ENCODE results near the gene NSG1. TPM values are rescaled to one million over a fixed set of nuclear protein-coding genes. Genes with fewer than 3 reads are reported as not detected.

Gene NSG1
- total RNA-seq, 4 donors from 2014 or later = 2.2 to 3.5 (median 2.7) TPM; not detected in 1

DNA sequence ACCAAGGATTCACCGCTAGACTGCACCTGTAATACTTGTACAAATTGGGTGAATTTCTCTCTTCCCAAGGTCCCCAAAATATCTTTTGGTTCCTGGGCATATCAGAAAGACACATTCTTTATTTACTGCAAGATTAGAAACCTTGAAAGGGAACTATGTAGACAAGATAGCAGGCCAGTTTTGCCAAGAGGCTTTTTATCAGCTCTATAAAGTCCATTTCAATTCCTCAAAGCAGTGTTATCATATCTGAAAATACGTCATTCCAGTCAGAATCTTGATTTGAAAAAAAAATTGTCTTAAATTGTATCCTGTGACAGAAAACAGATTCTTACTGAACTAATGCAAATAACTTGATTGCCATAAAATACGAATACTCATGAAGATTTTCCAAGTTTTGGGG is 37.0 kb upstream of the NSG1 start:
- WGBS, 2 donors (ENCODE audit: low coverage in 1 of 2) = 88 to 93% methylated on average over 3 of the region's 3 CpGs
- Histone ChIP-seq H3K36me3 (no peaks in the 10 kb centered on the region), H3K27me3 (no peaks in the 10 kb centered on the region), H3K4me1 (no peaks in the 10 kb centered on the region), H3K9me3 (no peaks in the 10 kb centered on the region), H3K27ac (no peak overlapping the region), H3K4me3 (no peak overlapping the region)
- DNase-seq = no peak
- in situ Hi-C loops (cut with MboI; ENCODE audit: low pct_ligation_motif_present in 1 of 4, low pct_unique_long_range_greater_than_20kb in 1 of 4, low sequenced_read_pairs in 3 of 4) (loop anchor here in 1 of 4 donors (10.0 kb wide), 1 partner anchor 95 kb away; no protein-coding TSS in a partner anchor), intact Hi-C loops (cut with DNase I; ENCODE audit: low total_unique reads) (no loop called here)
- TF ChIP-seq EP300 (IDR thresholded peaks at IDR 0.05; ENCODE audit: low read depth) = no peak
- TF ChIP-seq CTCF (IDR thresholded peaks at IDR 0.05) = no peak
- no peak for TF ChIP-seq POLR2A (IDR thresholded peaks at IDR 0.05)
- TF ChIP-seq POLR2AphosphoS5 (IDR thresholded peaks at IDR 0.05) = no peak

GRCh38 chr4:4350909-4351308 is 36.0 kb upstream of the NSG1 start:
- no peak for DNase-seq
- Histone ChIP-seq H3K27me3 (no peaks in the 10 kb centered on the region), H3K36me3 (no peaks in the 10 kb centered on the region), H3K4me1 (no peaks in the 10 kb centered on the region), H3K27ac (no peak overlapping the region), H3K9me3 (no peaks in the 10 kb centered on the region), H3K4me3 (no peak overlapping the region)
- 63 to 64% methylated on average over 4 of the region's 4 CpGs for WGBS, 2 donors (ENCODE audit: low coverage in 1 of 2)
- TF ChIP-seq CTCF (IDR thresholded peaks at IDR 0.05) (no peak), POLR2A (IDR thresholded peaks at IDR 0.05) (no peak), POLR2AphosphoS5 (IDR thresholded peaks at IDR 0.05) (no peak), EP300 (IDR thresholded peaks at IDR 0.05; ENCODE audit: low read depth) (no peak)
- in situ Hi-C loops (cut with MboI; ENCODE audit: low pct_ligation_motif_present in 1 of 4, low pct_unique_long_range_greater_than_20kb in 1 of 4, low sequenced_read_pairs in 3 of 4) = no loop called here
- intact Hi-C loops (cut with DNase I; ENCODE audit: low total_unique reads) = no loop called here

DNA sequence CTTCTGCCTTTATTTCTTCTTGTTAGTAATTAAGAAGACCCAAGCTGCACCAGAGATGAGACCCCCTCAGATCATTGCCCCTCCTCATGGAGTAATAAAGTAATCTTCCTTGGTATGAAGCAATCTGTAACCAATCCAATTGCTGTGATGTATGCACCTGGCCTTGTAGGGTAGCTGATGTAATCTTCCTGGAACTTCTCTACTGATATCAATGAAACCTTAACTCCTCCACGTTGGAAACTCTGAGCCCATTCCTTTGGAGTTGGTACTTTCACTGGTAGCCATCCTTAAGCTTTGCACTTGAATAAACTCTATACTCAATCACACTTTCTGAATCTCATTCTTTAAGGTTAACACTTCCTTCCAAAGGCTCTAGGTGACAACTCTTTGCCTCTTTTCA is 31.6 kb upstream of the NSG1 start:
- no peaks in the 10 kb centered on the region for H3K9me3 ChIP-seq
- no peak for DNase-seq
- no peaks in the 10 kb centered on the region for H3K4me1 ChIP-seq
- intact Hi-C loops (cut with DNase I; ENCODE audit: low total_unique reads) = no loop called here
- in situ Hi-C loops (cut with MboI; ENCODE audit: low pct_ligation_motif_present in 1 of 4, low pct_unique_long_range_greater_than_20kb in 1 of 4, low sequenced_read_pairs in 3 of 4) = no loop called here
- peaks cover 15% of the 10 kb centered on the region for H3K27me3 ChIP-seq
- TF ChIP-seq POLR2AphosphoS5 (IDR thresholded peaks at IDR 0.05) = no peak
- TF ChIP-seq EP300 (IDR thresholded peaks at IDR 0.05; ENCODE audit: low read depth) = no peak
- TF ChIP-seq CTCF (IDR thresholded peaks at IDR 0.05) = no peak
- TF ChIP-seq POLR2A (IDR thresholded peaks at IDR 0.05) = no peak
- no peak overlapping the region for H3K4me3 ChIP-seq
- no peak overlapping the region for H3K27ac ChIP-seq
- H3K36me3 ChIP-seq = no peaks in the 10 kb centered on the region
- WGBS, 2 donors (ENCODE audit: low coverage in 1 of 2) = 31 to 33% methylated on average over 1 of the region's 1 CpG

DNA sequence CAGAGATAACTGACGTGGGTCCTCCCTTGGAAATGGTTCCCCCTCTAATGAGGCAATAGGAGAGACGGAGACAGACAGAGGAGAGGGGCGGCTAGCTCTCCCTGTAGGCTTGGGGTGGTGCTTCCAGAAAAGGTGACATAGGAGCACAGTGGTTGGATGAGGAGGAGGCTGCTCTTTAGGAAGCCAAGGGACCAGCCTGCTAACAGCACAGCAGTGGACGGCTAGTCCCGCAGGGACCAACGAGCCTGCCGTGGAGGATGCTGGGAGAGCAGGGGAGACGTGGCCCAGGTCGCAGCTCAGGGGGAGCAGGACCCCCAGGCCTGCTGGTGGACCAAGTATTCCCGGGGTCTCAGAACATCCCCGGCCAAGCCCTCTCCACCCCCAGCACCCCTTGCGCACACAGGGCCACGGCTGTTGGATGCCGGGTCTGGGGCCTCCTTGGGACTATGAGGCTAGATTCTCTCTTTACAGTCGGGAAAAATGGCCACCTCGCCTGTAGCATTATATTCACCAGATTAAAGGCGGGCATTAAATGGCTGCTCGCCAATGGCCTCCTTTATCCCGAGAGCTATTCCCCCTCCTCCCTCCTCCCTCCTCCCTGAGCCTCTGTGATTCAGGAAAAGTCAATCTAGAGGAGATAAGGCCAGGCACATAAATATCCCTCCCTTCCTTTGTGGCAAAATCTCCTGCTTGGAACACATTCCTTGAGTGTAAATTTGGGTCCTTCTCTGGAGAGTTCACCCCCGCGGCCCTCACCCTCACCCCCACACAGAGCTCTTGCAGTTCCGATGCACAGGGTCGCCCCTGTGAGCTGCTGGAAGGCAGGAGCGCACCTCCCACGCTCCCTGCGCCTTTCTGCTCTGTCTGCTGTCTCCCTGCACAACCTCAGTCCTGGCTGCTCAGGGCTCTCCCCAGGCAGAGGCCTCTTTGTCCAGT is 30.5 kb upstream of the NSG1 start:
- in situ Hi-C loops (cut with MboI; ENCODE audit: low pct_ligation_motif_present in 1 of 4, low pct_unique_long_range_greater_than_20kb in 1 of 4, low sequenced_read_pairs in 3 of 4) = no loop called here

More for the DNA sequence above, 30.5 kb upstream of the NSG1 start:
- Histone ChIP-seq H3K27me3 (peaks cover 15% of the 10 kb centered on the region), H3K4me1 (no peaks in the 10 kb centered on the region), H3K27ac (no peak overlapping the region), H3K9me3 (no peaks in the 10 kb centered on the region), H3K36me3 (no peaks in the 10 kb centered on the region), H3K4me3 (no peak overlapping the region)
- 64 to 74% methylated on average over 10 to 26 of the region's 26 CpGs for WGBS, 2 donors (ENCODE audit: low coverage in 1 of 2)
- DNase-seq = no peak
- TF ChIP-seq POLR2AphosphoS5 (IDR thresholded peaks at IDR 0.05) = no peak
- no peak for TF ChIP-seq CTCF (IDR thresholded peaks at IDR 0.05)
- TF ChIP-seq POLR2A (IDR thresholded peaks at IDR 0.05) = no peak
- TF ChIP-seq EP300 (IDR thresholded peaks at IDR 0.05; ENCODE audit: low read depth) = no peak
- intact Hi-C loops (cut with DNase I; ENCODE audit: low total_unique reads) = no loop called here

Data from transverse colon (tissue), 4 donors.